NCI-H2107 treated with DMSO at 0.1 percent for 48 hours (cell line): ENCODE measurements around the gene HOXA1.

Experiments used
- DNase-seq: peaks from one replicate; lab custom pipeline; 2025; ENCODE audit not compliant: unreplicated experiment; lab: John Stamatoyannopoulos, UW

Gene HOXA1

DNA sequence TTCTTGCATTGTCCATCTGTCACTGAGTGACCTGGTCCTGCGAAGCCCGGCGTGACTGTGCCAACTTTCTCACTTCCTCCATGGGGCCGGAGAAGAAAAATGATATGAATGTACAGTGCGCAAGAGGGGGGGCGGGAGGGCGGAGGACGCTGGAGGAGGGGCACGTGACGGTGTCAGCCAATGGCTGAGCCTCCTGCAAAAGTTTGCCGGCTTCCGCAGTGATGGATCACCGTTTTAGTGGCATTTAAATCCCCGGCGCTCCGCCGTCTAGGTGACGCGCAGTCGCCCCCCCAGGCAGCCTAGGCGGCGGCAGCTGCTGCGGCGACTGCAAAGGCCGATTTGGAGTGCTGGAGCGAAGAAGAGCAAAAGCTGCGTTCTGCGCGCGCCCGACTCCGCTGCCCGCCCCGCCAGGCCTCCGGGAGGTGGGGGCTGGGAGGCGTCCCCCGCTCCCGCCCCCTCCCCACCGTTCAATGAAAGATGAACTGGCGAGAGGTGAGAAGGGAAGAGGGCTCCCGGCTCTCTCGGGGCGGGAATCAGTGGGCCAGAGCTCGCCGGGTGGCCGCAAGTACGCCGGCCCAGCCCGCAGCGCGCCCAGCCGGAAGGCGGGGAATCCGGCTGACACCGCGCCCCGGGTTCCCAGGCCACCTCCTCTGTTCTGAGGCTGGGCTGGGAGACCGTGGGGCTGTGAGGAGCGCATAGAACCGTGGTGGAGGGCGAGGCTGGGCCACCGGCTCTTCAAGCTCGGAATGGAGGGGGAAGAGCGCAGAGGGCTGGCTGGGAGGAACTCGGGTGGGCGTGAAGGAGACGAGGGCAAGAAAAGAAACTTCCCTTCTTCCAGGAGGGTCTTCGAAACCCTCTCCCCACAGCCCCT, at the start of gene HOXA1:
TSS of gene HOXA1 (minus strand) at position 104 of the 871 bp plus-strand sequence. CDS start at position 16, 88 bp downstream.
- DNase-seq: peak; percentile 75

DNA sequence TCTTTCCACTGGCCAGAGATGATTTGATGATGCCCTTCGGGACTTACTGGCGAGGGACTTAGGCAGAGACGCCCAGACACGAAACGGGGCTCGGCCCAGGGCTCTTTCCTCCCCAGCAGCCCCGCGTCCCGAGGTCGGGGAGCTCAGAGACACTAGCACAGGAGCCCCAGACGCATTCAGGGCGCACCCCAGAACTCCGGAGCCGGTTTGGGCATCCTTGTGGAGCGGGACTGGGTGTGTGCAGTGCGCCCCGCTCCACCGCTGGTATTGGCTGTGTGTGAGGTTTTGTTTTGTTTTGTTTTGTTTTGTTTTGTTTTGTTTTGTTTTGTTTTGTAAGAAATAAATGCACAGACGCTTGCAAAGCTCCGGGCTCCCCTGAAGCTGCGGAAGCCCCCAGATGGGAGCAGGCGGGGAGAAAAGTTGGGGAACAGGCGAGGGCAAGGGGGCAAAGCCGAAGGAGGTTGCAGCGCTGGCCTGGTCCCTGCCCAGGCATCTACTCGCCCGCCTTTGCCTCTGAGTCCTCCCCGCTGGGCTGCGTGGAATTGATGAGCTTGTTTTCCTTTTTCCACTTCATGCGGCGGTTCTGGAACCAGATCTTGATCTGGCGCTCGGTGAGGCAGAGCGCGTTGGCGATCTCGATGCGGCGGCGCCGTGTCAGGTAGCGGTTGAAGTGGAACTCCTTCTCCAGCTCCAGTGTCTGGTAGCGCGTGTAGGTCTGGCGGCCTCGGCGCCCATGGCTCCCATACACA, 49.5 kb upstream of the HOXA1 start:
- DNase-seq: no peak

DNA sequence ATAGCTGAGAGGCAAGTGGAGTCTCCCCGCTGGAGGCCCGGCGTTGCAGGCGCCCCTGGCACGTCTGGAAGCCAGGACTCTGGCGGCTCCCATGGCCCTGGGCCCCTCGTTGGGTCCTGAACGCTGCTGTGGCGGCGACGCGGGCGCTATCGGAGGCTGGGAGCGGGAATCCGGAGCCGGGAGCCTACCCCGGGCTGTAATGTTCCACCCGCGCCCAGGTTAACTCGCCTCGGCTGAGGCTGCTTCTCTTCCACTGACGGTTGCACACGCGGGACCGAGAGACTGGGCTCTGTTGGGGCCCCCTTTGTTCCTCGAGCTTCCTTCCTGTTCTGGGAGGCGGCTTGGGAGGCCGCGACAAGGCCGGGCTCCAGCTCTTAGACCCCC, 49.0 kb upstream of the HOXA1 start:
- DNase-seq: no peak

DNA sequence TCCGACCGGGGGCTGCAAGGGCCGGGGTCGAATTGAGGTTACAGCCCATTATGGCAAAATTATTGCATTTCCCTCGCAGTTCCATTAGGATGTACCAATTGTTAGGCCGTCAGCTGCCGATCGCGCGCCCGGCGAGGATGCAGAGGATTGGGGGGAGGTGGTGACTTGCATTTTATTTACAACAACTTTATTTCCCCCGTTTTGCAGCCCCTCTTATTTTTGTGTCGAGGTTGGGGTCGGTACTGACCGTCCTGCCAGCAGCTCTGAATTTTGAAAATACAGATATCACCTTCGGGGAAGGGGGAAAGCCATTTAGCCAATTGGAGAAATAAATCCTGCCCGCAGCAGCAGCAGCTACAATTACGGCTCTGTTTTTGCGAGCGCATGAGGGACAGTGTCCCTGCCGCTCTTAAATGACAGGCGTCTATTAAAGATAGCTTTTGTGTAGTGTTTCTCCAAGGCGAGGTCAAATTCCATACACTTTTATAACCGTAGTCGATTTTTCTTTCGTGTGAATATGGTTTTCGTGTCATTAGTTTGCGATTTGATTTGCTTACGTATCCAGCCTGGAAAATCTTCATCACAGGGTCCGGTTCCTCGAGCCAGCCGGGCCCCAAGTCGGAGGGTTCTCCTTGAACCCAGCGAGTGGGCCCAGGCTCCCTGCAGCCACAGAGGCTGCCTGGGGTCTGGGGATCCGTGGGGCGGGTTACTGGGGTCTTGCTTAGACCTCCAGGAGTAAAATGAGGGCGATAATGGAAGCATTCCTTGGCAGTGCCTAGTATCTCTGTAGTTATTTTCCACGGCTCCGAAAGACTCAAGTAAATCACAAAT, 48.4 kb upstream of the HOXA1 start:
- no peak for DNase-seq

DNA sequence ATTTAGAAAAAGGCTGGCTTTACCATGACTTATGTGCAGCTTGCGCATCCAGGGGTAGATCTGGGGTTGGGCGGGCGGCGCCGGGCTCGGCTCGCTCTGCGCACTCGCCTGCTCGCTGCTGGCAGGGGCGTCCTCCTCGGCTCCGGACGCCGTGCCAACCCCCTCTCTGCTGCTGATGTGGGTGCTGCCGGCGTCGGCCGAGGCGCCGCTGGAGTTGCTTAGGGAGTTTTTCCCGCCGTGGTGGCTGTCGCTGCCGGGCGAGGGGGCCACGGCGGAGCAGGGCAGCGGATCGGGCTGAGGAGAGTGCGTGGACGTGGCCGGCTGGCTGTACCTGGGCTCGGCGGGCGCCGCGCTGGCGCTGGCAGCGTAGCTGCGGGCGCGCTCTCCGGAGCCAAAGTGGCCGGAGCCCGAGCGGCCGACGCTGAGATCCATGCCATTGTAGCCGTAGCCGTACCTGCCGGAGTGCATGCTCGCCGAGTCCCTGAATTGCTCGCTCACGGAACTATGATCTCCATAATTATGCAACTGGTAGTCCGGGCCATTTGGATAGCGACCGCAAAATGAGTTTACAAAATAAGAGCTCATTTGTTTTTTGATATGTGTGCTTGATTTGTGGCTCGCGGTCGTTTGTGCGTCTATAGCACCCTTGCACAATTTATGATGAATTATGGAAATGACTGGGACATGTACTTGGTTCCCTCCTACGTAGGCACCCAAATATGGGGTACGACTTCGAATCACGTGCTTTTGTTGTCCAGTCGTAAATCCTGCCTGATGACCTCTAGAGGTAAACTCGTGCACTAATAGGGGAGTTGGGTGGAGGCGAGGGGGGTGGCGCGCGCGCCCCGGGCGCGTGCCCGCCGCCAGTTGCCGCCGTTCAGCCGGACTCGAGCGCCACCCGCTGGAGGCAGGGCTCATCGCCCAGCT, 47.5 kb upstream of the HOXA1 start, which contains the start of gene HOXA5:
TSS of gene HOXA5 (minus strand) at position 659 of the 927 bp plus-strand sequence. CDS start at position 585, 74 bp downstream.
- no peak for DNase-seq

DNA sequence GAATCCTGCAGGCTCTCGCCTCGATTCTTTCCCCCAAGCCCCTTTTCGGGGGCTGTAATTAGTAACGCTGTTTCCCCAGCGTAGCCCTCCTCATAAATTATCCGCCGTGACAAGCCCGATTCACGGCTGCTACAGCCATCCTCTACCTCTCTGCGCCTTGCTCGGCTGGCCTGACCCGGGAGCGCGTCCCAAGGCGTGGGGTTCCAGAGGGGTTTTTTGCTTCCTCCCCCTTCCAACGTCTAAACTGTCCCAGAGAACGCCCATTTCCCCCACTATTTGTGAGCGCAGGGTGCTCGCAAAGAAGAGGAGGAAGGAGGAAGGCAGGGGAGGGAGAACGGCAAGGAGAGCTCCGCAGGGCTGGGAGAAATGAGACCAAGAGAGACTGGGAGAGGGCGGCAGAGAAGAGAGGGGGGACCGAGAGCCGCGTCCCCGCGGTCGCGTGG, 46.8 kb upstream of the HOXA1 start:
- no peak for DNase-seq

DNA sequence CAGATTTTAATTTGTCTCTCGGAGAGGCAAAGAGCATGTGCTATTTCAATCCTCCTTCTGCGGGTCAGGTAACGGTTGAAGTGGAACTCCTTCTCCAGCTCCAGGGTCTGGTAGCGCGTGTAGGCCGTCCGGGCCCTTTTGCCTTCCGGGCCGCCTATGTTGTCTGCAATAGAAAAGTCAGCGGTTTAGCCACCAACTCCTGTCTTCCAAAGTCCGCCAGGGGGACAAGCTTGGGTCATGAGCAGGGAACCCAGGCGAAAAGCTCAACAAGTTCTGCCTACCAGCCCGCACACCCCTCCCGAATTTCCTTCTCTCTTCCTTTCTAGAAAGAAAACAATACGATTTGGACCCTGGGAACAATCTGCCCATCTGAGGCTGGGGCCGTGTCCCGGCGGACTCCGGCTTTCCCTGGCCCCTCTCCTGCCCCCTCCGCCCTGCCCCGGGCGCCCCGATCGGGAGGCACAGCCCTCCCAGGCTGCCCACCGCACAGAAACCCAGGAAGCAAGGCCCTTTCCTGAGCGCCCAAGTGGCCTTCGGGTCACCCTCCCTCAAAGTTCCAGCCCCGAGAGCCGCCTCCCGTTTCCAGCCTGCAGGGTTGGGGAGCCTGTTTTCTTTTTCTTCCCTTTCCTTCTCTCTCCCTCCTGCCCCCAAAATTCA, 46.3 kb upstream of the HOXA1 start:
- DNase-seq: no peak

DNA sequence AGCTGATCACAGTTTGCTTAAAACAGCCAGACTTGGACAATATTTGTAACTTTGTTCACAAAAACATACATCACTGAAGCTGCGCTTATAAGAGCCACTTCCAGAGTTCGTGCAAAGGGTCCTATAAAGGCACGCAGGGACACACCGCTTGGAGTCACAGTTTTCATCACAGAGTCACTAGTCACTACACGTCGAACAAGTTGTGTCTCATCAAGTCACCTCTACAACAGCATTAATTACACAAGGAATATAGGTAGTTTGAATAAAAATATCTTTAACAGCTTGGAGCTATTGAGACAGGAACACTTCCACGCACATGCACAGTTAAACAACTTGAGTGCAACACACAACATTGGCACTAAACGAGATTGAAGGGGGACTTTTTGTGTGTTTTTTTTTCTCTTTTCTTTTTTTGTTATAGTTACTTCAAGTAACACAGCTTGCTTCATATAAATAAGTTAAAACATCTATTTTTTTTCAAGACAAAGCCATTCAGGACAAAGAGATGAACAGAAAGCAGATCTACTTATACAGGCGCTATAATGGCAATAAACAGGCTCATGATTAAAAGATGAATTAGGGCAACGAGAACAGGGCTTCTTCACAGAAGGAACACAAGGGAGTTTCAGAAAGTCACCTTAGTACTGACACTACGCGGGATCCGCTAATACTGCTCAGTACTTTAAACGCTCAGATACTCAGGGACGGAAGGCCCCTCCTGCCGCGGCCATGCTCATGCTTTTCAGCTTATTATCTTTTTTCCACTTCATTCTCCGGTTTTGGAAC, 45.5 kb upstream of the HOXA1 start:
- no peak for DNase-seq

DNA sequence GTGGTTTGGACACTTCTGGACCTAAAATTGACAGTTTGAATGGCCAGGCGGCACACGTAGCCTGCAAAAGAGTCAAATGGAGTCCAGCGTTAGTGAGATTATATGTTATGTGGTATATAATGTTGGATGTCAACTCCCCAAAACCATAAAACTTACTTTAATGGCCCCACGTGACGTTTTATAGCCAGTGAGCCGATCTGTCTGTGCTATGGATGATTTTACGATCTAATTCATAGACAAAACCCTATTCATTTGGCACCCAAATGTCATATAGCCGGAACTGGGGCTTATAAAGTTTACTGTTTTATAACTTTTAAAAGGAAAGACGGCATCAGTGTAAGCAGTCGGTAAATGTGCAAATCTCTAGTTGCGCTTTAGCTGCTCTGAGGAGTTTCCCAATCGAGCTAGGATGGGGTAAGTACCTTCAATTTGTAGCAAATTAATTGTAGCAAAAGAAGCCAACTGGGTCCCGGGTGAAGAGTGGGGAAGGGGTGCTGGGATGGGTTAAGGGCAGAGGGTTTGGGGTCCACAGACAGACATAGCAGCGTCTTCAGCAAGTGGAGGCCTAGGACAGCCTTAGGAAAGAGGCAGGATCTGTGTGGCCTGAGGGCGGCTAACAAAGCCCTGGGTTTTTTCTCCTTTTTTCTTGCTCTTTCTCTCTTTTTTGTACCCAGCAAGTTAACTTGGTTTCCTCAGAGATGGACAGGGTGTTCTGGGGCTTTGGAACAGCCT, 44.5 kb upstream of the HOXA1 start:
- DNase-seq: no peak

DNA sequence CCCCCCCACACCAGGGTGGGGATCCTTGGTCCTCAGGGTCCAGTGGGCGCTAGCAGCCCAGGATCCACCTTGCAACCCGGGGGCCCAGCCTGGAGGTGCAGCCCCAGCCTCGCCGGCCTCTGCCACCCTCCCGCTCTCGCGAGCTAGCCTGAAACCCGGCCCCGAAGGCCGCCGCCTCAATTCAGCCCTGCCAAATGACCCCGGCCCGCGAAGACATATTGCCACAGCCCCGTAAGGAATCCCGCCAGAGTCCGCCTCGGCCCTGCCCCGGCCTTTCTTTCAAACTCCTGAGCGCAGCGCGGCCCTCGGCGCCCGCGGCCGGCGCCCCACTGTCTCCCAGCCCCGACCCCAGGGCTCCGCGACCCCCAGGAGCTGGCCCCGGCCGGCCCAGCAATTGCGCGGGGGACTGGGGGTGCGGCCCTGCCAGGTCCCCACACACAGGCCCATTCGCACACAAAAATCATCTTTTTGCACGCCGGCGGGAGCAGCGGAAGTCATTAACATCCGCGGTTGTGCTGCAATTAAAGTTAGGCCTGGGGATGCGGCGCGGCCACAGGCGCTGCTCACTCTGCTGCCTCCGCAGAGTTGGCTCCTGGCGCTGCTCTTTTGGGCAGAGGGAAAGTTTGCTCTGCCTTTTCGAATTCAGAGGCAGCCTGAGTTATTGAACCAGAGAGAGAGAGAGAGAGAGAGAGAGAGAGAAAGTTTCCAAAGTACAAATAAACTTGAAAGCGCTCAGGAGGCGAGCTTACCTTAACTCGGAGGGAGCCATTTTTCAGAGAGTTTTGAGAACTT, 43.7 kb upstream of the HOXA1 start:
- no peak for DNase-seq

DNA sequence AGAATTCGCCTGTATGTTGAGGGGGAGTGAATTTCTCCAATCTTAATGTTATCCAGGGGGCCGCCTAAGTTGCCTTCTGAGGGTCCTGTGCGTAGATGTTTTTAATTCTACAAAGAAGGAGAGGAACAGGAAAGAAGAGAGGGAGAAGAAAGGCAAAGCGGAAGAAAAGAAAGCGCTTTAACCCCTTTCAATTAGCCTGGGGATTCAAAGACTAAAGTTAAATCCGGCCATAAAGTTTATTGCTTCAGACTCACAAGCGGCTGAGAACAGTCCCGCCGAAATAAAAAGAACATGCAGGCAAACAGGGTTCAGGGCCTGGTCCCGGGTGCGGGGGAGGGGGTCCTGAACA, 43.2 kb upstream of the HOXA1 start:
- no peak for DNase-seq

DNA sequence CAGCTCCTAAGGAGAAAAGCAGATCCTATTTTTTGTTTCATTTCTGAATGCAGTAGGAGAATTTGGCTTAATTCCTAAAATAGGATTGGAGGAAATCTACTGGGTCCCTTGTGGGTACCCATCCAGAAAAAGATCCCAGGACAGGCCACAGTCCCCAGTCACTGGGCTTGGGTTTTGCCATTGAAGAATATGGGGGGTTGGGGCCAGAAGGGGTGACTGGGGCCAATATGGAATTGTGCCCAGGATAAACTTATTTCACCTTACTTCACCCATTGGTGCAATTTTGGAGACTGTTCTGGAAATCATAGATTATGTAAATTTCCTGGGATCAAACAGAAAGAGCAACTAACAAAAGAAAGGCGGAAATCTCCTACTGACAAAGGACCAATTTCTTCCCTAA, 42.7 kb upstream of the HOXA1 start:
- no peak for DNase-seq

DNA sequence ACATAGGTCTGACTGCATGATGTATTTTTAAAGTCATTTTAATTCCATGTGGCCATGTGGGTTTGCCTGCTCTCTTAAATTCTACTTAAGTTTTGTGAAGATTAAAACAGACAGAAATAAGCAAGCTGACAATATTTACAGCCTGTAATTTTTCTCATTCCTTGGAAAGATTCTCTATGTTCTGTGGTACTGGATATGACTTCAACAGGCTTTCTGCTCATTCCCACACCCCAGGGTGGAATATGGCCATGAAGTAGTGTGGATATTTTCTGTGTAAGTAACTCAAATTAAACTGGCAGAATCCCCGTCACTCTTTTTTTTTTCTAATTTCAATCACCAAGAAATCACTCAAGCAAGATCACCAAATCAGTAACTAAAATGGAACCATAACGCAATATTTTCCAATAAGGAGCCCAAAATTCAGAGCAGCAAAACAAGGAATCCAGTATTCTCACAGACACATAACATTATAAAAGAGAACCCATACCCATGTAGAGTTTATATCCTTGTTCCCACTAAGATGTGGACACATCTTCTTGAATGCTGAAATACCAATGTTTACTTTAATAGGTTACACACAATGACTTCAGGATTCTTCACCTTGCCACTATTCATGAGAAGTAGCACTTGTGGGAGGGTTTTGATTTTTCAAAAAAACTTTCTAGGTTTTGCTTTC, 42.0 kb upstream of the HOXA1 start:
- DNase-seq: no peak

DNA sequence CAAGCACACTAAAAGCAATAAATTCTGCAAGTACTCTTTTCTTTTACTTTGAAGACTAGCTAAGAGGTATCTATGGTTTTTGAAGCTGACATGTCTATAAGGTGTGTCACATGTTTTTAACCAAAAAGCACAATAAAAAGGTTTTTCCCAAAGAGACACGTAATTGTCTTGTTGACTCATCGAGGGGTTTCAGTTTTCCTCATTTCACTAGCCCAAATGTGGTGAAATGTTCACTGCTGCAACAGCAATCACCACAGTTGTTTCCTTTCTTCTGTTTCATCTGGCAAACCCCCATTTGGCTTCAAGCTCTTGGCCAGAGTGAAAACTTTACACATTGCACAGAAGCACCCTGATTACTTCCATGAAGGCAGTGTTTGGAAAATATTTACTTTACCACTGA, 38.6 kb upstream of the HOXA1 start:
- no peak for DNase-seq

DNA sequence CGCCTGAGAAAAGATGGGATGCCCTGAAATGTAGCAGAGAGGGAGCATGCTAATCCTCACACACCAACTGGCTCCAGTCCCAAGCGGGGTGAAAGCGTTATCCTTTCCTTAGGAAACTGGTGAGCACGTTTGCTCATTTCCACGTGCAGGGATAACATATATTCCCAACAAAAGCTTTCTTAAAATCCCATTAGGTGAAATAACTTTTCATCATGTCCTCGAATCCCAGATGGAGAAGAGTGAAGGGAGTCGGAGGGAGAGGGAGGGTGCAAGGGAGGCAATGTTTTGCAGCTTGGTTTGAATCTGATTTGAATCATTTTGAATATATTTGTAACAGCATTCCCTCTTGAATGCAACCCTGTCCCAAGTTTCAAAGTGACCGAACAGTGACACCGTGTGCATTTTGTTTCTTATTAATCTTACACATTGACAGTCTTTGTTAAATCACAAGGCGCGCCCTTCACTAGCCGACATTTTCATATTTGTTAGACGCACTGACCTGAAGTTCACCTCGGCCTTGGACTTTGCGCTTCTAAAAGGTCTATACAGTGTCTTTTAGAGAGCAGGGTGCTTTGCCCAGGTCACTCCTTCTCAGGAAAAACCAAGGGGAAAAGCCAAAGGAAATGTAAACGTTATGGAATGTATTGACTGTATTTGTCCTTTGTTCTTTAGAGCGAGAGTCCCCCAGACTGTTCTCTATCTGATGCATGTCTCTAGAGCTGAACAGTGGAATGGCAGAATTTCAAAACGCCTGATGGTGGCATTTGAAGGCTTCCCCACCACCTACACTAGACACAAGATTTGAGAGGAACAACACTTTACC, 37.8 kb upstream of the HOXA1 start:
- DNase-seq: no peak

DNA sequence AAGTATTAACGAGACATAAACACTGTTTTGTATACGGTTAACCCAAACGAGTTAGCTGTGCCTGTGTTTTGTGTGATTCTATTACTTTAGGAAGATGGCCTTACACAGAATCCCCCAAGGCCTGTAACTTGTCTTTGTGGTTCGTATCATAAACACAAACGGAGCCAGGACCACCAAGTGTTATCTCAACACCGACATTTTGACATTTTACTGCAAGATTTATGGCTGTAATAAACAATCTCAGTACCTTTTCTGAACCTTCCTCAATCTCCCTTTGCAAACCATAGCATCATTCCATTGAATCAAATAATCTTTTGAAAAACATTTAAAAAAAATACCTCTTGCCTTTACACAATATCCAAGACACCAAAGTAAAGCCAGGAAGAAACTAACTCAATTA, 37.2 kb upstream of the HOXA1 start:
- DNase-seq: no peak
